A673 (cell line): ENCODE data around the gene LHFPL2. TPM values are rescaled to one million over a fixed set of nuclear protein-coding genes. Genes with fewer than 3 reads are reported as not detected.

Source experiments
- BruUV-seq: library from RNA; stranded (reverse); fragments of 400-500 nt; replicated peaks from 2 replicates; lab custom pipeline; 2021; lab: Mats Ljungman, UMichigan
- CTCF ChIA-PET: fragments of 300-600 bp; sonication (Branson Sonifier 250); formaldehyde crosslinking; loops from one replicate; lab custom pipeline; 2022; ENCODE audit warnings: antibody characterized with exemption; lab: Charles Lee
- POLR2A ChIA-PET: fragments of 300-600 bp; sonication (Branson Sonifier 250); formaldehyde crosslinking; loops from one replicate; lab custom pipeline; 2022; ENCODE audit warnings: antibody characterized with exemption; ENCODE audit not compliant: low non-redundant PET; lab: Charles Lee
- DNase-seq: peaks from one replicate; pipeline ENCODE4 v3.0.0-alpha.2; 2015; ENCODE audit warnings: low spot score
- H3K27ac ChIP-seq: fragments of 200-600 bp; sonication (generic); 2 replicates; pipeline ENCODE4 v1.5.1; 2016; ENCODE audit warnings: mixed run types, low read depth, mild to moderate bottlenecking, mixed read lengths, antibody characterized with exemption, low read length; ENCODE audit not compliant: poor library complexity, severe bottlenecking
- H3K27me3 ChIP-seq: fragments of 200-600 bp; sonication (generic); replicated peaks from 2 replicates; pipeline ENCODE4 v1.6.1; 2017; ENCODE audit warnings: mixed run types, low read depth, mild to moderate bottlenecking, mixed read lengths, antibody characterized with exemption, low read length; ENCODE audit not compliant: insufficient read depth, poor library complexity
- H3K36me3 ChIP-seq: fragments of 200-600 bp; sonication (generic); 2 replicates; pipeline ENCODE4 v1.6.1; 2016; ENCODE audit warnings: mixed run types, mild to moderate bottlenecking, mixed read lengths, antibody characterized with exemption, low read length; ENCODE audit not compliant: insufficient read depth, poor library complexity, severe bottlenecking
- H3K4me1 ChIP-seq: fragments of 200-600 bp; sonication (generic); 2 replicates; pipeline ENCODE4 v1.6.1; 2017; ENCODE audit warnings: mixed run types, mild to moderate bottlenecking, mixed read lengths, antibody characterized with exemption, low read length; ENCODE audit not compliant: insufficient read depth, poor library complexity, severe bottlenecking
- H3K4me3 ChIP-seq: fragments of 200-600 bp; sonication (generic); 2 replicates; pipeline ENCODE4 v1.5.1; 2016; ENCODE audit warnings: low read depth, mixed run types, mild to moderate bottlenecking, mixed read lengths, low read length; ENCODE audit not compliant: poor library complexity, severe bottlenecking
- H3K9me3 ChIP-seq: fragments of 200-600 bp; sonication (generic); 2 replicates; pipeline ENCODE4 v1.6.1; 2016; ENCODE audit warnings: mixed run types, low read depth, mild to moderate bottlenecking, mixed read lengths, antibody characterized with exemption, low read length; ENCODE audit not compliant: poor library complexity, severe bottlenecking
- CTCF ChIP-seq: fragments of 300-800, 200-600 bp; sonication (generic); conservative IDR thresholded peaks from 2 replicates; pipeline ENCODE4 v1.5.1; 2017; ENCODE audit warnings: low read depth, mild to moderate bottlenecking, antibody characterized with exemption, low read length, moderate library complexity, mixed read lengths
- EZH2 ChIP-seq: fragments of 200-600 bp; sonication (generic); IDR thresholded peaks from 2 replicates; pipeline ENCODE4 v1.6.1; 2017; ENCODE audit warnings: borderline replicate concordance, low read depth, mild to moderate bottlenecking, mixed read lengths, antibody characterized with exemption, low read length; ENCODE audit not compliant: poor library complexity, severe bottlenecking
- intact Hi-C: fragments of 100-400 bp; cut with micrococcal nuclease; formaldehyde crosslinking; loops from one replicate; pipeline ENCODE4 v1.10.0; 2022; ENCODE audit not compliant: unreplicated experiment
- total RNA-seq: library from RNA; stranded (reverse); gene quantifications from 2 replicates; pipeline ENCODE4 v1.2.3, GENCODE V29; 2021

Gene LHFPL2
- total RNA-seq, 1 experiment from 2014 or later, result 6.2 TPM

DNA sequence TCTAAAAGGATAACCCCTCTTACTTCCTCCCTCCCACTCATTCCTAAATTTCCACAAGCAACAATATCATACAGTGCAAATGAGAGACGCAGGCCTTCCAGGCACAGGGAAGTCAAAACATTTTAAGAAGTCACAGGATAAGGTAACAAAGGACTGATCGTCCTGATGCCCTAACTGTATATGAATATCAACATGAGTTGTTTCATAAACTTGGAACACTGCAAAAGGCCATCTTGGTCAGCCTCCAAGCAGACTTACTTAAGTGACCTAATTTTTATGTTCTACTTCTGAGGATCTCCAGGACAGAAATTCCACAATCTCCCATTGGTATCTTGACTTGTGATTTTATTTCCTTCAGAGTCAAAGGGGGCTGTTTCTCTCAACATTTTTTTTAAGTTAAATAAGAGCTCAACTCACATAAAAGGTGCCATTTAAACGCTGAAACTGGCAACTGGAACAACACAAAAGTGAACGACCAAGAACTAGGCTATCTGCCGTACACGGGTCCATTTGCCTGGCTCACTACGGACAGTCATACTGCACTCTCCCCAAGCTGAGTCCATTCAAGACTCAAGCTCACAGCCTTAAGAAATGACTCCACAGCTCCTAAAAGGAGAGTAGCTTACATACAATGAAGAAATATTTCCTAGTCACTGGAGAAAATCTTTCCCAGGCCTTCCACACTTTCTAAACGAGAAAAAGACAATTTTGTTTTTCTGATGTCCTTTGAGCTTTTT lies 71.3 kb downstream of the LHFPL2 start:
- BruUV-seq, result no TSS peak
- ChIA-PET POLR2A (no interaction called here), CTCF (no interaction called here)
- TF ChIP-seq CTCF, result no peak
- TF ChIP-seq EZH2, result no peak
- no peak overlapping the region for H3K4me3 ChIP-seq
- no peaks in the 10 kb centered on the region for H3K27me3 ChIP-seq
- no peak overlapping the region for H3K27ac ChIP-seq
- peaks cover 4% of the 10 kb centered on the region for H3K4me1 ChIP-seq
- H3K9me3 ChIP-seq, result no peaks in the 10 kb centered on the region
- H3K36me3 ChIP-seq, result no peaks in the 10 kb centered on the region
- no peak for DNase-seq
- intact Hi-C loops, result no loop called here

GRCh38 chr5:78576376-78576775 lies 72.2 kb downstream of the LHFPL2 start:
- Histone ChIP-seq H3K27ac (no peak overlapping the region), H3K9me3 (no peaks in the 10 kb centered on the region), H3K27me3 (no peaks in the 10 kb centered on the region), H3K36me3 (no peaks in the 10 kb centered on the region), H3K4me1 (peaks cover 4% of the 10 kb centered on the region), H3K4me3 (no peak overlapping the region)
- TF ChIP-seq CTCF (no peak), EZH2 (no peak)
- DNase-seq, result no peak
- intact Hi-C loops, result no loop called here
- ChIA-PET CTCF (no interaction called here), POLR2A (no interaction called here)
- no TSS peak for BruUV-seq

- no peak for DNase-seq
- Histone ChIP-seq H3K27me3 (no peaks in the 10 kb centered on the region), H3K9me3 (no peaks in the 10 kb centered on the region), H3K27ac (no peak overlapping the region), H3K4me1 (peaks cover 4% of the 10 kb centered on the region), H3K4me3 (no peak overlapping the region), H3K36me3 (no peaks in the 10 kb centered on the region)
- POLR2A ChIA-PET, result no interaction called here
- TF ChIP-seq EZH2, result no peak
- TF ChIP-seq CTCF, result no peak
- CTCF ChIA-PET, result no interaction called here
- no TSS peak for BruUV-seq
- intact Hi-C loops, result no loop called here
Measured at GRCh38 chr5:78574731-78575161, 73.8 kb downstream of the LHFPL2 start.
